HL-60/S4 treated with retinoic acid at 250 ng/mL for 4 days and 3 days (cell line): Measurements from ENCODE around the gene PTTG2.

Experiments used
- in situ Hi-C: fragments of 300-500 bp; cut with MboI; formaldehyde crosslinking; loops from 2 replicates; pipeline ENCODE4 v1.7.0; 2022; ENCODE audit warnings: low sequenced_read_pairs

Gene PTTG2

DNA sequence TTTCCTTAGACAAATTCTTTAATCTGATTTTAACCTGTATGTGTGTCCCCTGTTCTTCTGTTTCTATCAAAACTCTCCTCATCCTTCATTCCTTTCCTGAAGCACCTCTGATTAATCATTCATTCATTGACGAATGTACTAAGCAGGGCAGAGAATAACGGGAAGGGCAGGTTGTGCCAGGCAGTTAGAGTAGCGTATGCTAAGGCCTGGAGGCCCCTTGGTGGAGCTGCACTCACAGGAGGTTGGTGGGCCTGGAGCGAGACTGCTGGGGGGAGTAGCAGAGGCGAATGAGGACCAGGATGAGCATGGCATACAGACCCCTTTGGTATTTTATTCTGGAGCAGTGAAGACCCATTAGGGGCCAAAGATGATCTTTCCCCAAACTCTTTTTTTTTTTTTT, 22.5 kb downstream of the PTTG2 start:
- in situ Hi-C loops, result no loop called here

DNA sequence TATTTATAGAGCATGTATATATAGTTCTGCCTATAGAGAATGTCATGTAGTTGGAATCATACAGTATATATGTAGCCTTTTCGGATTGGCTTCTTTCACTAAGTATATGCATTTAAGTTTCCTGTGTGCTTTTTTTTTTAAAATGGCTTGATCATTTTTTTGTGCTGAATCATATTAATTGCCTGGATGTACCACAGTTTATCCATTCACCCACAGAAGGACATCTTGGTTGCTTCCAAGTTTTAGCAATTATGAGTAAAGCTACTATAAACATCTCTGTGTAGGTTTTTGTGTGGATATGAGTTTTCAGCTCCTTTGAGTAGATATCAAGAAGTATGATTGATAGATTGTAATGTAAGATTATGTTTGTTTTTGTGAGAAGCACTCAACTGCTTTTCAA, 23.8 kb downstream of the PTTG2 start:
- in situ Hi-C loops, result no loop called here

- in situ Hi-C loops, result no loop called here
Measured at GRCh38 chr4:37985730-37986275, 25.6 kb downstream of the PTTG2 start.

DNA sequence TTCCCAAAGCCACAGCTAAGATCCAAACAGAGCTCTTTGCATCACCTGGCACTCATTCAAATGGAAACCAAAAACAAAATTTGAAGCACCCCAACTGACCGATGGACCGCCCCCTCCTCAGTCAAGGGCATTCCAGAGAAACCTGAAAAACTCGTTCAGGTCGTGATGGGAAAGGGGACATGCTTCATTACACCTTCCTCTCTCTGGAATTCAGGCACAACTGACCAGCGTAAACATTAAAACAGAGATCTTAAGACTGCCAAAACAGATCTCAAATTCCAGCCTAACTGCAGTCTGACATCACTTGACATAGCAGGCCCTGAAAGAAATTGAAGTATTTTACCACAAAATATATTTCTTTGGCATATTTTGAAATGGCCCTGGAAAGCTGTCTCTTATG, 28.5 kb downstream of the PTTG2 start:
- in situ Hi-C loops, result no loop called here

DNA sequence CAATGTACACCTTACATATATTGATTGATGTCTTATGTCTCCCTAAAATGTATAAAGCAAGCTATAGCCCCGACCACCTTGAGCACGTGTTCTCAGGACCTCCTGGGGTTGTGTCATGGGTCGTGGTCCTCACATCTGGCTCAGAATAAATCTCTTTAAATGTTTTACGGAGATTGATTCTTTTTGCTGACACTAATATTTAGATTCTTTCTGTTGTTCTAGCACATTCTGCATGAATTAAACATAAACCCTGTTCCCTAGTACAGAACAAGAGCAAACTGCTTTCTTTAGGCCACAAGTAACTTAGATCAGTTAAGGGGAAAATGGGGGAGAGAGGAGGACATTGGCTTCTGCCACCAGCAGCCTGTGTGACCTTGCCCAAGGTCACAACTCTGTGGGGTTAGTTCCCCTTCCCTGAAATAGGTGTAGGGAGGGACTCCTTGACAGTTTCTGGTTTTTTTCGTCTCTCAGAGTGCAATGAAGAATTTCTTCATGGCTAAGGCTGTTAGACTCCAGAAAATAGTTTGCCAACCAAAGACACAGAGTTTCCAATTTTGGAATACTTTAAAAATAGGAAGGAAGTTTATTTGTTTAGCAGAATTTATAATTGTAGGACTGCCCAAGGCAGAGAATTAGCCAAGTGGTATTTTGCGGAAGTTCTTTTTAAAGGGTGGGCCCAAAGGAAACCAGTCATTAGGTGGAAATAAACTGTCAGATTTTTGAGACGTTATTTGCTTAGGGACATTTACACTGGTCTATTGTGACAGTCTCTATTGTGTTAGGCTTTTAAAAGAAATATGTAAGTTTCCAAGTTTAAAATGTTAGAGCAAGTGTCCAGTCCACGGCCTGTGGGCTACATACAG, 29.4 kb downstream of the PTTG2 start:
- in situ Hi-C loops, result no loop called here

DNA sequence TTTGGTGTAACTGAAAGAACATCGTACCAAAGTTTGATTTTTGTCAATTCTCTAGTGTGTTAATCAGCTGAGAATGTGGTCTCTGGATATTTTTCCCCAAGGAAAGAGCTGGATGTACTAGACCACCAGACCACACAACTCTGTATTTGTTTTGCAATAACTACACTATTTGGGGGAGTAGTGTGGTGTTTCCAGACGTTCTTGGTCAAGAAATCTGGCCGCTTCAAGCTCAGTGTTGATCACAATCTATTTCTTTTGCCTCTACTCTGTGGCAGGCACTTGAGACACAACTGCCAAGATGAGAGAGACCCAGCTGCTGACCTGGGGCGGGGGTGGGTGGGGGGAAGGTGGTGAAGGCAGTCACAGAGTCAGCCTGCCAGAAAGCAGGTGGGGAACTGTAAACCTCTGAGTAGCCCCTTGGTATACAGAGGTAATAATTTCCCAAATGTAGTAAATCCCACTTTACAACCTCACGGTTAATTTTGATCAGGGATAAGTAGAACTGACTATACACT, 30.6 kb downstream of the PTTG2 start:
- in situ Hi-C loops, result no loop called here

DNA sequence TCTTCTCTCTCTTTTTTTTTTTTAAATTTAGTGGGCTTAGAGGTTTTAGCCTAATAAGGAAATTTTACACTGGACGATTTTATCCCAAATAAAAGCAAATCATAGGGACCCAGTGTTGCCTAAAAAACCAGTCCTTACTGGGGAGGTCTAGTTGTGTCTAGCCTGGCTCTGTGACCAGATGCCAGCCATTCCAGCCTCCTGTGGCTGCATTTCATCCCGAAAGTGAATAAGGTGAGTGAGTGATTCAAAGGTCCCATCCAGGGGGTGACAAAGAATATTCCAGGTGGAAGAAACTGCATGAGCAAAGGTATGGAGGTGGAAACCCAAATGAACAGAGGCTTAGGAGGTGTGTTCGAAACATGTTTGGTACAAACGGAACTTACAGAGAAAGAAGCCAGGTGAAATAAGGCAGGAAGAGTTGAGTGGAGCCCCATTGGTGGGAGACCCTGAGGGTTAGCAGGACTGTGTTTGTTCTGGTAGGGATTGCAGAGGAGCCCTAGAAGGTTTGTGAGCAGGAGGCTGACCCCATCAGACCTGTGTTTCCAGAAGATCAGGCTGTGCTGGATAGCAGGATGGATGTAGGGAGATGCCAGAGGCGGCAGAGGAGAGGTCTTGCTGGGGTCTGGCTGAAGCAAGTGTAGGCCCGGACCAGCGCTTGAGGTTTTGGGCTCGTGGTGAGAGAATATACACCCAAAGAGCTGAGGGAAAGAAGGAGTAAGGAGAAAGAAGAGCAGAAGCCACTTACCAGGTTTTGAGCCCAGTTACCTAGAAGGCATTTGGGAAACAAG, 31.6 kb downstream of the PTTG2 start:
- in situ Hi-C loops, result no loop called here

DNA sequence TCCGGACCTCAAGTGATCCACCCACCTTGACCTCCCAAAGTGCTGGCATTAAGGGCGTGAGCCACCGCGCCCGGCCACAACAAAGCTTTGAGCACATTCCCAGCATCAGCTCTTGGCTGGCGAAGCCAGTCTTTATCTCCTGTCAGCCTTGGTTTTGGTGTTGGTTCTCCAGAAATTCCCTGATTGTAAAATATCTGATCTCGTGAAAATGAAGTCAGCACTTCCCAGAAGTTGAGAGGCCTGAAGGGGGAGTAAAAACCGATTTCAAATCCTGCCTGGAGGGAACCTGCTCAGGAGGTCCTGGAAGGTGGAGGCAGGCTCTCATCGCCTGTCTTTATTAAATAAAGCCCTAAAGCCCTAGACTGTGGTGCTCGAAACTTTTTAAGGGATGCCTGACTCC, 33.6 kb downstream of the PTTG2 start:
- in situ Hi-C loops, result no loop called here

DNA sequence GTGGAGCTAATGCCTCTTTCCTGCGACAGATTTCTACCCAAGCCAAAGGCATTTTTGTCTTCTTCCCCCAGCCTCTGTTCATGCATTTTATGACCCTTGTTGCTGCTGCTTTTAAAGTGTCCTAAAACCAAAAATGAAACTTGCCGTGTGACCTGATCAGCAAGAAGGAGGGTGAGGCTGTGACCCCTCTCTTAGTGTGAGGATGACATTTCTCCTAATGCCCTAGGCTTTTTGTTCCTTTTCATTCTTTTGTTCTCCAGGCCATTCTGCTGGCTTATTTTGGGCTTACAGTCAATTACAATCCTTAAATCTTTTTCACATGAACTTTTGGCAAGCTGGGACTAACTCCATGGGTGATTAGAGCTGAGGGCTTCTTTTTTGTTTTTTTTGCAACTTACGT, 34.4 kb downstream of the PTTG2 start:
- in situ Hi-C loops, result no loop called here

DNA sequence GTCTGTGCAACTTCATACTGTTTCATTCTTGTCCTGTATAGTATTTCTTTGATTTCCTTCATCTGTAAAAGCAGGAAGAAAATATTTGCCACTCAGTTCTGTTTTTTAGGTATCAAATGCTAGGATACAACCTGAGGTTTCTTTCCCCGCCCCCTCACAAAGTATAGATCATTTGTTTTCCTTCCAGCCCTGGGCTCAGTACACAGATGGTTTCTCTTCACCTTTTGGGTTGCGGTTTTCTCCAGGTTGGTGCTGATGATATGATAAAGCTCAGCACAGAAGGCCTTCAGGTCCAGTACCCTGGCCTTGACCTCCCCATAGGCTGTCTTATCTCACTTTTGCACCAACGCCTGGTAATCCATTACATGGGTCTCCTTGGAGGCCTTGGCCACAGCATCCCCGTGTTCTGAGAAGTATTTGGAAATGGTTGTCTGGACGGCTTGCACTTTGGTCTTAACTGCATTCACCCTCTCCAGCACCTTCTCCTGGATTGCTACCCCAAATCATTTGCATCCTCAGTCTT, 35.2 kb downstream of the PTTG2 start:
- in situ Hi-C loops, result no loop called here

GRCh38 chr4:37995981-37996775, 36.0 kb downstream of the PTTG2 start:
- in situ Hi-C loops, result no loop called here

- in situ Hi-C loops, result no loop called here
Measured at GRCh38 chr4:37998226-37998625, 38.0 kb downstream of the PTTG2 start.

- in situ Hi-C loops, result no loop called here
Measured at GRCh38 chr4:37999000-37999716, 39.0 kb downstream of the PTTG2 start.

DNA sequence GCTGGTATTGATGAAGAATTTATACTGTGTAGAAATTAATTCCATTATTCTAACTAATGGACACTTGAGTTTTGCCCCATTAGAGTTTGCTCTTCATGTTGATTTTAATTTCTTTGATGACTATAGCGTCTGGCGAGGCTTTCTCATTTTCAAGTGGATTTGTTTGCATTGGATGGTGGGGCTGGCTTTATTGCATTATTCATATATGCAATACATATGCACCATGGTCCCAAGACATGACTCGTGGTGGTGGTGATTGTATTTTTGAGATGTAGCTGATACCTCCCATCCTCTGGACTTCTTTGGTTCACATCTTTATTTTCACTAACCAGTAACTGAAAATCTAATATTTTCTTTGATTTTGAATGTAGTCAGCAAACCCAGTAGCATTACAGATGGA, 39.8 kb downstream of the PTTG2 start:
- in situ Hi-C loops, result loop anchor here (25.0 kb wide), 1 partner anchor 388 kb away; no protein-coding TSS in a partner anchor

DNA sequence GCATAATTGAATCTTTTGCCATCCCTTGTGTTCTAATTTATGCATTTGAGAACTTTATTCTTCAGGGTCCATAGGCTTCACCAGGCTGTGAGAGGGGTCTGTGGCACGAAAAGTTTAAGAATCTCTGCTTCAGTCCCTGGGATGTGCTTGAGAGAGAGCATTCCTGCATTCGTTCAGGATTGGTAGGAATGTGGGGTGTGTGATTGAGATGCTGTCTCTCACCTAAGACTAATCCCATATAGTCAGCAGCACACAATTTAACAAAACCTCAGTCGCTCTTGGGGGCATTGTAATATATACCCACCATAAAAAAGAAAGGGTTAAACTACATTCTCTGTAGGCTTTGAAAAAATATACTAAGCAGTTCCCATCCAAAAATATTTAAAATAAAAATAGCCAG, 41.7 kb downstream of the PTTG2 start:
- in situ Hi-C loops, result loop anchor here (25.0 kb wide), 1 partner anchor 390 kb away; no protein-coding TSS in a partner anchor

GRCh38 chr4:38002451-38003071, 42.4 kb downstream of the PTTG2 start:
- in situ Hi-C loops, result loop anchor here (25.0 kb wide), 1 partner anchor 390 kb away; no protein-coding TSS in a partner anchor

- in situ Hi-C loops, result loop anchor here (25.0 kb wide), 1 partner anchor 391 kb away; no protein-coding TSS in a partner anchor
Measured at GRCh38 chr4:38003102-38003501, 42.9 kb downstream of the PTTG2 start.

DNA sequence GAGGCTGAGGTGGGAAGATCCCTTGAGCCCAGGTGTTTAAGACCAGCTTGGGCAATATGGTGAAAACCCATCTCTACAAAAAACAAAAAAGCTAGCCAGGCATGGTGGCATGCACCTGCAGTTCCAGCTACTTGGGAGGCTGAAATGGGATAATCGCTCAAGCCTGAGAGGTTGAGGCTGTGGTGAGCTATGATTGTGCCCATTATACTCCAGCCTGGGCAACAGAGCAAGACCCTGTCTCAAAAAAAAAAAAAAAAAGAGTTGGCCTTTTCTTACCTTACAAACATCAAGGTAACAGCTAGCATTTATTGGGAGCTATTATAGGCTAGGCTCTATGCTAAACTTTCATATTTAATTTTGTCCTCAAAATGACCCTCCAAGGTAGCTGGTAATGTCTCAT, 43.4 kb downstream of the PTTG2 start:
- in situ Hi-C loops, result loop anchor here (25.0 kb wide), 1 partner anchor 391 kb away; no protein-coding TSS in a partner anchor

GRCh38 chr4:38004062-38004461, 43.9 kb downstream of the PTTG2 start:
- in situ Hi-C loops, result loop anchor here (25.0 kb wide), 1 partner anchor 392 kb away; no protein-coding TSS in a partner anchor
